ENCODE results near the gene PPP1R2.
"Not testable (repeated sequence)": the region's sequence is repeated elsewhere in the genome, so short reads cannot be mapped to it uniquely, and the experiment has no call there.

The PPP1R2 gene

DNA sequence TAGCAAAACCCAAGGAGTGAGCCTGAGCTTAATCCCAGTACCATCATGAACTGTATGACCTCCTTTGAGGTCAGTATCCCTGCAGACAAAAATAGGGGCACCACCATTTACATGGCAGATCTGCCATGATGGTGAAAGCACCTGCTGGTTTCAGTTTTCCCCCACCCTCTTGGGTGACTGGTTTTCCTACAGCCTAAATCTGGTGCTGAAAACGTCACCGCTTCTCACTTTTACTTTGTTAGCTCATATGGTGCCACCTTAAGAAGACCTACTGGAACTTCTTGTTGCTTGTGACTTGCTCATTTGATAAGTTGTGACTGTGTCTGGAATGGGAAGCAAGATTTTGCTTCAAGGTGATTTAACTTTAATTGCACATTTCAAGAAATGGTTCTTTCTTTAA lies 5.1 kb downstream of the PPP1R2 start:
- no peak for DNase-seq (ENCODE audit: low spot score)

DNA sequence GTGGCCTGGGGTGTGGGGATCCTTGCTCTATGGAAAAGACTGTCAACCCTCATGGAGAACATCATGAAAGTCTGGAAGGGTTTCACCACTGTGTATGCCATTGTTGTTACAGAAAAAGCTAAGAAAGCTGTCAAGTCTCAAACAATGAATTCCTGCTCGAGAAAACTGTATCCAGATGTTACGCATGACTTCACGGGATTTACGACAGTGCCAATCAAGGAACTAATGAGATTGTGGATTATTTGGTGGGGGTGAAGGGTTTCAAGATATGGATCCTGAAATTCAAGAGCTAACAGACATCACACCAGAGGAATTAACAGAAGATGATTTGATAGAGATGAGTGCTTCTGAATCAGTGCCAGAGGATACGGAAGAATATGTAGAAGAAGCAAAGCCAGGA lies 7.8 kb downstream of the PPP1R2 start:
- no peak for DNase-seq (ENCODE audit: low spot score)

DNA sequence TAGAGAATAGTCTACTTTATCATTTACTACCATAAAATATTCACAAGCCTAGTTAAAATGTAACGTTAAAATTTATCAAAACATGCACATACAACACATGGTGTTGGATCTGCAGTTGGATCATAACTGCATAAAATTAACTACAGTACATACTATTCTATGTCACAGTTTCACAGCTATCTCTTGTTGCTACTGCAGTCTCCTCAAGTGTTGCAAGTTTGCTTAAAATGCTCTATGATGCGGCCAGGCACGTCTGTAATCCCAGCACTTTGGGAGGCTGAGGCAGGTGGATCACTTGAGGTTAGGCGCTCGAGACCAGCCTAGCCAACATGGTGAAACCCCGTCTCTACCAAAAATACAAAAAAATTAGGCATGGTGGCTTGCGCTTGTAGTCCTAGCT lies 10.3 kb downstream of the PPP1R2 start:
- no peak for DNase-seq (ENCODE audit: low spot score)

DNA sequence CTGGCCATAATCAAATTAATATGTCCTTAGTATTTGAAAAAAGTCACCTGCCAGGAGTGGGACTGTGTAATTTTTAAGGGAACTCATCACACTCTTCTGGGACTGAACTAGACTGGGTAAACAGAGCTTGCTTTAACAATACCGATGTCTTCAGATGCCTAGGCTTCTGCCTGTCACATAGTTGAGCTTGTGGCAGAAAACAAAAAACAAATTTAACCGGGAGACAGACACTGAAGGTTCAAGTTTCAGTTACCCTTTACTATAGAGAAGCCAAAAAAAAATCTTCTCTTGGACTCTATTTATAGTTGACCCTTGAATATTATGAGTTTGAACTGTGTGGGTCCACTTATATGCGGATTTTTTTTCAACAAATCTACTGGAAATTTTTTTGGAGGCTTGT lies 10.8 kb downstream of the PPP1R2 start:
- DNase-seq (ENCODE audit: low spot score), result no peak

DNA sequence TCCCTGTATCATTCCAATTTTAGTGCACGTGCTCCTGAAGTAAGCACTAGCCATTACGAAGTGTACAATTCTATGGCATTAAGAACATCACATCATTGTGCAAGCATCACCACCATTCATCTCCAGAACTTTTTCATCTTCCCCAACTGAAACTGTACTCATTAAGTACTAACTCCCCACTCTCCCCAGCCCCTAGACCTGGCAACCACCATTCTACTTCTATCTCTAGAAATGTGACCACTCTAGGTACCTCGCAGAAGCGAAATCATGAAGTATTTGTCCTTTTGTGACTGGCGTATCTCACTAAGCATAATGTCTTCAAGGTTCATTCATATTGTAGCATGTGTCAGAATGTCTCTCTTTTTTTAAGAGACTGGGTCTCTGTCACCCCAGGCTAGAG lies 11.4 kb downstream of the PPP1R2 start:
- DNase-seq (ENCODE audit: low spot score), result no peak

DNA sequence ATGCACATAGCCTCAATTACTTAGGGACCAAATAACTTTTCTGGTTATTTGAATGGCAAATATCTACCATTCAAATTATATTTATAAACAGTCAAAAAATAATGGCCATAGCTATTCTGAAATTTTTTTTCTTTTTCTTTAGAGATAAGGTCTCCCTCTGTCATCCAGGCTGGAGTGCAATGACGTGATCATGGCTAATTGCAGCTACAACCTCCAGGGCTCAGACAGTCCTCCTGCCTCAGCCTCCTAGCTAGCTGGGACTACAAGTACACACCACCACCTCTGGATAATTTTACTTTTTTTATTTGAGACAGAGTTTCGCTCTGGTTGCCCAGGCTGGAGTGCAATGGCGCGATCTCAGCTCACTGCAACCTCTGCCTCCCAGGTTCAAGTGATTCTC lies 16.6 kb downstream of the PPP1R2 start:
- DNase-seq (ENCODE audit: low spot score), result no peak

DNA sequence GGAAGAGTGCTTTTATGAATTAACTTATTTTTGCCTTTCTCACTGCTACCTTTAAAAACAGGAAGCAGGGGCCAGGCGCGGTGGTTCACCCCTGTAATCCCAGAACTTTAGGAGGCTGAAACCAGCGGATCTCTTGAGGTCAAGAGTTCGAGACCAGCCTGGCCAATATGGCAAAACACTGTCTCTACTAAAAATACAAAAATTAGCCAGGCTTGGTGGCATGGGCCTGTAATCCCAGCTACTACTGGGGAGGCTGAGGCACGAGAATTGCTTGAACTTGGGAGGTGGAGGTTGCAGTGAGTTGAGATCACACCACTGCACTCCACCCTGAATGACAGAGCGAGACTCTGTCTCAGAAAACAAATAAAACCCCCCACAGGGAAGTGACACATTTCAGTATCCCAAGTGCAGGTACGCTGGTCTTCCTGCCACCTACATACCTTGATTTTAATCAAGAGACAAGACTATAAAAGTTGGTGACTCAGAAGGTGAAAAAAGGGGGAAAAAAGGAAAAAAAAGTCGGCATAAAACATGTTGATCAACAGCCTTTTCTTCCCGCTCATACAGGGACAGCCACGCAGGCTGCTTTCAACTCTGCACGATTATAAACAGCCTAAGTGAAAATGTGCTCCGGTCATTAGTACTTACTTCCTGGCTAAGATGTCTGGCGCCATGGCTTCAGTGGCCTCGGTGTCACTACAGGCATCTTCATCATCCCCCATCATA lies 18.8 kb downstream of the PPP1R2 start:
- DNase-seq (ENCODE audit: low spot score), result no peak

DNA sequence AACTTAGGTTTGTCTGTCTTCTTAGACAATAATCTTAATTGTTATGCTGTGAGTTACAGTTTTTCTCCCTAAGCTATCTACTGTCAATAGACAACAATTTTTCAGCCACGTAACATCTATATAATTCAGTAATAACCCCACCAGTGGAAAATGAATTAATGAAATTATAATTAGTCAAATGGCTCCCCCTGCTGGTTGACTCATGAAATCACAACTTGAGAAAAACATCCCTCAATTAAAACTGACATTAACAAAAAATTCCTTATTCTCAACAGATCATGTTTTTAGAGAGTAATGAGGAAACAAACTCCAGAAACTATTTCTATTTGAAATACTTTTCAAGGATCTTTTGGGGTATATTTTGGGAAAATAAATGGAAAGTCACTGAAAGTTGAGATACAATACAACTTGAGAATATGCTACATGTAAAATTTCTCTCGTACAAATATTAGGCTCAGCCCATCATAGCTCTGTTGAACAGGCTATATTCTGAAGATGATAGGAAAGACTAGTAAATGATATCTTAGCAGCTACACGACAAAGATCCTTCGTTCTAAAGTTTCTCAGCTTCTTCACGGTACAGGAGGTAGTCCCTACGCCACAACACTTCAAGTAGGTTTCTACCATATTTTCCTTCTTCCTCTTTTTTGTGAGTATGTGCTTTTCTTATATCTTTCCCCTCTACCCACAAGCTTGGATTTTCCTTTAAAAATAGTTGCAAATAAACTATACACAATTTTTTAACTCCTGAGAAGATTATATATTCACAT lies 20.7 kb downstream of the PPP1R2 start:
- peak; percentile 80 for DNase-seq (ENCODE audit: low spot score)

DNA sequence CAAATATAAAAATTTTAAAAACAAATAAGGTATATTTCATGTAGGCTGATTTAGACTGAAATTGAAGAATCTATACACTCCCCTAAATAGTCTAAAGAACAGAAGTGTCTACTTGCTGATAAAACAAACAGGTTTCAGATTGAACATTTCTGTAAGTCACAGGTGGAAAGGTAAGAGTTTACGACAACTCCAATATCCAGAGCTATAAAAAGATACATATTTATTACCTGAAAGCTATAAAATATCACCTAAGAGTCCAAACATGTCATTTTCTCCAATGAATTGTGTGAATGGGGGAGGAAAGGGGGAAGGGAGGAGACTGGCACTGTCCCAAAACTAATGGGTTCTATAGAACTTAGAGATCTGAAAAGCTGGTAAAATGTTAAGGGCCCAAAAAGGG lies 26.1 kb downstream of the PPP1R2 start:
- DNase-seq (ENCODE audit: low spot score), result no peak

DNA sequence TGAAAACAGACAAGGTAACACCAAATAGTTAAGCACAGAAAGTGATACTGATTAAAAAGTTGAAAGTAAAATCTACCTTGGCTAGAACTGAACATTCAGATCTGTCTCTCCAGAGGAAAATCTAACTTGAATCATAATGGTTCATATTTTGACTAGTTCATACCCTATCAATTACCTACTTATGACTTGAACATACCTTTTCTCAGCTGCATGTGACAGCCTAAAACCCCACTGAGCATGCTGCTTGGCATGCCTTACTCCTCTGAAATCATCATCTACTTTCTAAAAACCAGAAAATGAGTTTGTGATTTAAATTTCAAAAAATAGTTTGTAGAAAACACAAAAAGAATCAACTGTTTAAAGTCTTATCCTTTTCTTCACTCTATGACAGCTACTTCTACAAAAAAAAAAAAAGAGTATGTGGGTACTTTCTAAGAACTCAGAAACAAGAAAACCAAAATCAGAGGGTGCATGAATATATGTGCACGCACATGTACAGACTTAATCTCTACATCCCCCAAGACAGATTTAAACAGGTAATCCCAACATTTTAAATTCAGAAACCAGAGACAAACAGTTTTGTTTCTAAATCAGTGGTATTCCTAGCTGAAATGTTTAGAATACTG lies 28.4 kb downstream of the PPP1R2 start:
- not testable (repeated sequence) for DNase-seq (ENCODE audit: low spot score)

DNA sequence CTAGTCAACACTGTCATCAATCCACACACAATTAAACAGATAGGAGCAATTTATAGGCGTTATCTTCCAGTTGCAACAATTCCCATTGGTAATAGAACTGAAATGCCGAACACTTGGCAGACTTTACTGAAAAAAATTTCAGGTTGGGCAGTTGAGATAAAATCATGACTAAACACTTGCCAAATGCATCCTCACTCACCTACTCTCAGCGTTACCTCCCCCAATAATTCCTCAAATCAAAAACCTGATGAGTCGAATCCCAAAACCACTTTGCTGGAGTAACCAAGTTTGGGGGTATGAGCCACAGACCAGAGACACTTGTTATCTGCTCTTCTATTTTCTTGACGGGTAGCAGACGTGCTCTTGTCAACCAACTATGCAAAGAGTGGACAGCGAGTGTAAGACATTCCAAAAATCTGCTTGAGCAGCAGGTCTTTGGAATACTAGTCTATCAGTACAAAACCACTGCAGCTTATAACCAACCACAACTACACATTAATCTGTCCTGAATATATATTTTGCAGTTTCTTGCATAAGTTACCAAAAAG lies 30.3 kb downstream of the PPP1R2 start:
- DNase-seq (ENCODE audit: low spot score), result no peak

DNA sequence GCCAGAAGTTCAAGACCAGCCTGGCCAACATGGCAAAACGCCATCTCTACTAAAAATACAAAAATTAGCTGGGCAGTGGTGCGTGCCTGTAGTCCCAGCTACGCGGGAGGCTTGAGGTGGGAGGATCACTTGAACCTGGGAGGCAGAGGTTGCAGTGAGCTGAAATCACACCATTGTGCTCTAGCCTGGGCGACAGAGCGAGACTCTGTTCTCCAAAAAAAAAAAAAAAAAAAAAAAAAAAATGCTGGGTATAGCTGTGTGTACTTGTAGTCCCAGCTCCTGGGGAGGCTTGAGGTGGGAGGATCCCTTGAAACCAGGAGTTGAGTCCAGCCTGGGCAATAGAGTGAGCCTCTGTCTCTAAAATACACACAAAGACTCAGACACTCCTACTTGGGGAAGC lies 32.0 kb downstream of the PPP1R2 start:
- DNase-seq (ENCODE audit: low spot score), result no peak

DNA sequence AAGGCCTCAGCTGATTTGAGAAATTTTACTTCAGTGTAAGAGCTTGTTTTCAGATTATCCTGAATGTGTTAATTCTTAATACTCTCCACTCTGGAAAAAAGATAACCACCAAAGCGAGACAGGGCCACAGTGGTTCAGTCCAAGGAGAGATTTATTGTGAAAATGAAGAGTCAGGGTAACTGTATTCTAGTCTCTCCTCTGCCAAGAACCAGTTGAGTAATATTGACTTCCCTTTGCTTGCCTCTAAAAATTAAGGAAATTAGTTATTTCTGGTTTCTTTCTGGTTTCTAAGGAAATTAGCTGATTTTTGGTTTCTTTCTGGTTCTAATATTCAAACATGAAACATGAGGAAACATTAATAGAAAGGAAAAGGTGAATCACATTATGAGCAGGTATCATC lies 34.9 kb downstream of the PPP1R2 start:
- DNase-seq (ENCODE audit: low spot score), result peak; percentile 3

DNA sequence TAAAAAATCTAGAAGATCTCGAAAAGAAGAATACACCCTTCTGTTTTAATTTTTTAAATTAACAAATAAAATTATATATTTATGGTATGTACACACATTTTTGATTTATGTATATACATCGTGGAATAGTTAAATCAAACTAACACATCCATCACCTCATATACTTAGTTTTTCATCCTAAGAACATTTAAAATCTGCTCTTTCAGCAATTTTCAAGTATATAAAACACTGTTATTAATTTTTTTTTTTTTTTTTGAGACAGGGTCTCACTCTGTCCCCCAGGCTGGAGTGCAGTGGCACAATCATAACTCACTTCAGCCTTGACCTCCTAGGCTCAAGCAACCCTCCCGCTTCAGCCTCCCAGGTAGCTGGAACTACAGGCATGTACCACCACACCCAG lies 67.5 kb downstream of the PPP1R2 start:
- DNase-seq (ENCODE audit: low spot score), result no peak

DNA sequence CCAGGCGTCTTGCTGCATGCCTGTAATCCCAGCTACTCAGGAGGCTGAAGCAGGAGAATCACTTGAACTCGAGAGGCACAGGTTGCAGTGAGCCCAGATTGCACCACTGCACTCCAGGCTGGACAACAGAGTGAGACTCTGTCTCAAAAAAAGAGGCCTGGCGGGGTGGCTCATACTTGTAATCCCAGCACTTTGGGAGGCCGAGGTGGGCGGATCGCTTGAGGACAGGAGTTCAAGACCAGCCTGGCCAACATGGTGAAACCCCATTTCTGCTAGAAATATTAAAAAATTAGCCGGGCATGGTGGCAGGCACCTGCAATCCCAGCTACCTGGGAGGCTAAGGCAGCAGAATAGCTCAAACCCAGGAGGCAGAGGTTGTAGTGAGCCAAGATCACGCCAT lies 68.0 kb downstream of the PPP1R2 start:
- not testable (repeated sequence) for DNase-seq (ENCODE audit: low spot score)

DNA sequence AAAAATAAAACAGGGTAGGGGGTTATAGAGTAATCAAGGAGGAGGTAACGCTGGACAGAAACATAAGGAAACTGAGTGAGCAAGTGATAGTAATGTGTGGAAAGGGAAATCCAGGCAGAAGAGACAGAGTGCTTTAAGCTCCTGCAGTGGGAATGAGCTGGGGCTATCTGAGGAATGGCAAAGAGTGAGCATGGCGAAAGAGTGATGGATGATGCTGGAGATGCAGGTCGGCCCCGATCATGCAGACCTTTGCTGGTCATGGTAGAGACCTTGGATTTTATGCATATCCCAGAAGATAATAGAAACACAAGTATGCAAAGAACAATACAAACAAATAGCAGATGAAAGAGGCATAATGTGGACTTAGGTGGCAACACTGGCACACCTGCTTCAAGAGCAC lies 74.3 kb downstream of the PPP1R2 start:
- DNase-seq (ENCODE audit: low spot score), result no peak

DNA sequence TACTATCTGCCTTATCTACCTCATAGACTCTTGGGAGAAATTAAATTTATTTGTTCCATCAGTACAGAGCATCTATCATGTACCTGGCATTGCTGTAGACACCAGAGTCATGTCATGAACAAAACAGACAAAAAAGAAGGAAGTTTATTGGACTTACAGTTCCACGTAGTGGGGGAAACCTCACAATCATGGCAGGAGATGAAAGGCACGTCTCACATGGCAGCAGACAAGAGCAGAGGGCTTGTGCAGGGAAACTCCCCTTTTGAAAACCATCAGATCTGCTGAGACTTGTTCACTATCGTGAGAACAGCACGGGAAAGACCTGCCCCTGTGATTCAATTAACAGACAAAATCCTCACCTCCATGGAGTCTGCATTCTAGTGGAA lies 74.7 kb downstream of the PPP1R2 start:
- no peak for DNase-seq (ENCODE audit: low spot score)

DNA sequence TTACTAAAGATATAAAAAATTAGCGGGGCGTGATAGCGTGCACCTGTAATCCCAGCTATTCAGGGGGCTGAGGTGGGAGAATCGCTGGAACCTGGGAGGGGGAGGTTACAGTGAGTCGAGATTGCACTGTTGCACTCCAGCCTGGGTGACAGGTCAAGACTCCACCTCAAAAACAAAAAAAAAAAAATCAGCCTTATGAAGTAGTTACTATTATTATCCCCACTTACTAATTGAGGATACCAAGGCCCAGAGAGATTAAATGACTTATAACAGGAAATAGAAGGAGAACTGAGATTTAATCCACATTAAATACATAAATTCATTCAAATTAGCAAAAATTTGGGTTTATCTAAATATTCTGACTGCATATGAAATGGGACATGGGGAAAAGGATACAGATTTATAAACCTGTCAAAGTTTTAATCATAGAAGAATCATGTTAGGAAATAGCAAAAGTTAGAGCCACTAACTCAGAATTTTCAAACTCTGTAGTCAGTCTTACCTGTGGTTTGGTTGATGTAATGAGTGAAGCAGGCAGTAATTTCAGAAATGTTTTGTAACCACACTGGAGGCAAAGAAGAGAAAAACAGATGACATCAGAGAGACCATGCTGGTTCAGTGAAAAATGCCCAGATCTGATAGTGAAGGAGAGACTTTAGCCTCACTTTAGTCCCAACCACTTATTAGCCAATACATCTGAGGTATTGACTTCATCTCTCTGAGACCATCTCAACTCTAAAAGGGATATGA lies 75.3 kb downstream of the PPP1R2 start:
- DNase-seq (ENCODE audit: low spot score), result no peak

DNA sequence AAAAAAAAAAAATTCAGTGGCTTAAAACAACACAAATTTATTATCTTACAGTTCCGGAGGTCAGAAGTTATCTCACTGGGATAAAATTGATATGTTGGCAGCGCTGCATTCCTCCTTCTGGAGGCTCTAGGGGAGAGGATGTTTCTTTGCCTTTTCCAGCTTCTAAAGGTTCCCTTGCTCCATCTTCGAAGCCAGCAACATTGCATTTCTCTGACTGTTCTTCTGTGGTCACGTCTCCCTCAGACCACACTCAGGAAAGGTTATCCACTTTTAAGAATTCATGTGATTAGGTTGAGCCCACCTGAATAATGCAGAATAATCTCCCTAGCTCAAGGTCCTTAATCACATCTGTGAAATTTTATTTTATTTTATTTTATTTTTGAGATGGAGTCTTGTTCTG lies 76.9 kb downstream of the PPP1R2 start:
- no peak for DNase-seq (ENCODE audit: low spot score)

Data from hematopoietic multipotent progenitor cell treated with erythropoietin and hydrocortisone succinate and interleukin-3 and kit ligand, for 17 days (in vitro differentiated cells).